ENCODE measurements around the gene FIZ1.

Gene FIZ1

GRCh38 chr19:55586976-55587668, 12.2 kb downstream of the FIZ1 start (continued):
- TF ChIP-seq ZBTB11 (tag by site-specific recombination; conservative IDR thresholded peaks at IDR 0.05; ENCODE audit: low read depth) (peak; percentile 36; the same call in 1 of the 2 replicates), ZNF624 (tag by site-specific recombination; IDR thresholded peaks at IDR 0.05) (no peak), ZNF391 (tag by site-specific recombination; IDR thresholded peaks at IDR 0.05; ENCODE audit: borderline replicate concordance, low read depth) (no peak), KLF1 (tag by site-specific recombination; IDR thresholded peaks at IDR 0.05) (peak; percentile 55), ZNF121 (tag by site-specific recombination; IDR thresholded peaks at IDR 0.05) (no peak), KLF7 (tag by site-specific recombination; IDR thresholded peaks at IDR 0.05; ENCODE audit: borderline replicate concordance) (no peak), ZNF133 (tag by site-specific recombination; IDR thresholded peaks at IDR 0.05) (no peak), ZNF785 (tag by site-specific recombination; IDR thresholded peaks at IDR 0.05) (no peak), ATF2 (tag by site-specific recombination; IDR thresholded peaks at IDR 0.05; ENCODE audit: low read depth) (no peak), ZNF701 (tag by site-specific recombination; IDR thresholded peaks at IDR 0.05) (no peak), BCL6B (tag by site-specific recombination; IDR thresholded peaks at IDR 0.05) (no peak), ZNF707 (tag by site-specific recombination; IDR thresholded peaks at IDR 0.05) (no peak), ZNF521 (tag by site-specific recombination; IDR thresholded peaks at IDR 0.05) (no peak), ZNF571 (tag by site-specific recombination; IDR thresholded peaks at IDR 0.05) (no peak), ZNF221 (tag by site-specific recombination; IDR thresholded peaks at IDR 0.05; ENCODE audit: borderline replicate concordance) (no peak), ZNF175 (tag by site-specific recombination; IDR thresholded peaks at IDR 0.05) (no peak), PRDM10 (tag by site-specific recombination; IDR thresholded peaks at IDR 0.05) (peak; percentile 56), ZBTB20 (tag by site-specific recombination; IDR thresholded peaks at IDR 0.05) (peak; percentile 73), BCL11B (tag by site-specific recombination; IDR thresholded peaks at IDR 0.05; ENCODE audit: low read depth) (no peak; the same call in 1 of the 2 replicates), HIC1 (tag by site-specific recombination; IDR thresholded peaks at IDR 0.05) (no peak), ZNF138 (tag by site-specific recombination; IDR thresholded peaks at IDR 0.05; ENCODE audit: borderline replicate concordance) (no peak), KLF16 (tag by site-specific recombination; IDR thresholded peaks at IDR 0.05) (peak; percentile 39; the same call in 1 of the 2 replicates), OSR2 (tag by site-specific recombination; IDR thresholded peaks at IDR 0.05) (no peak), ZBTB26 (tag by site-specific recombination; optimal IDR thresholded peaks at IDR 0.05) (no peak), ZNF10 (tag by site-specific recombination; IDR thresholded peaks at IDR 0.05) (no peak), ZNF792 (tag by site-specific recombination; IDR thresholded peaks at IDR 0.05) (no peak), ZNF302 (tag by site-specific recombination; IDR thresholded peaks at IDR 0.05; ENCODE audit: low read depth) (no peak)

Measured in HEK293 (cell line).